Gastrocnemius medialis (tissue), 4 donors: ENCODE results near the gene CERS6. TPM values are rescaled to one million over a fixed set of nuclear protein-coding genes. Genes with fewer than 3 reads are reported as not detected.

Experiments
- ATAC-seq, 2 donors: fragments of 150-250 bp; one replicate each; pipeline ENCODE4 v1.9.1; 2016
- DNase-seq, 2 donors: peaks; one replicate each; pipeline ENCODE4 v3.0.0-alpha.2; 2019
- H3K27ac ChIP-seq, 4 donors: fragments of 200-600 bp; sonication (generic); 1 replicate in 1 of 4; 2 replicates in 3 of 4; pipeline ENCODE4 v1.5.1; 2016 to 2018; ENCODE audit warnings: mild to moderate bottlenecking in 2 of 4, moderate library complexity in 1 of 4
- H3K27me3 ChIP-seq, 3 donors: fragments of 200-600 bp; sonication (generic) in 2 of 3; 1 replicate in 1 of 3; 2 replicates in 2 of 3; pipeline versions ENCODE4 v1.5.1 to v1.6.0; 2016 to 2019; ENCODE audit warnings: mild to moderate bottlenecking in 1 of 3, moderate library complexity in 1 of 3
- H3K36me3 ChIP-seq, 2 donors: fragments of 200-600 bp; sonication (generic) in 1 of 2; one replicate each; pipeline ENCODE4 v1.5.1; 2017 to 2018
- H3K4me1 ChIP-seq, 2 donors: fragments of 200-600 bp; sonication (generic) in 1 of 2; one replicate each; pipeline ENCODE4 v1.5.1; 2016 to 2017; ENCODE audit warnings: mild to moderate bottlenecking in 2 of 2
- H3K4me3 ChIP-seq, 4 donors: fragments of 200-600 bp; sonication (generic) in 3 of 4; 1 replicate in 1 of 4; 2 replicates in 3 of 4; pipeline ENCODE4 v1.5.1; 2016 to 2019; ENCODE audit warnings: mild to moderate bottlenecking in 2 of 4
- H3K9me3 ChIP-seq, 3 donors: fragments of 200-600 bp; sonication (generic) in 2 of 3; 1 replicate in 1 of 3; 2 replicates in 2 of 3; pipeline ENCODE4 v1.5.1; 2016 to 2019
- POLR2A ChIP-seq, 2 donors: fragments of 450-650 bp; IDR thresholded peaks; one replicate each; pipeline ENCODE4 v1.6.1; 2017; ENCODE audit warnings: antibody characterized with exemption in 2 of 2, mild to moderate bottlenecking in 2 of 2, moderate library complexity in 2 of 2
- in situ Hi-C, 4 donors: fragments of 200-750 bp; cut with MboI; loops; one replicate each; pipeline versions ENCODE4 v1.15.0 to v1.8.0; 2017; ENCODE audit warnings: low sequenced_read_pairs in 4 of 4
- intact Hi-C: fragments of 100-400 bp; cut with DNase I; formaldehyde crosslinking; loops from one replicate; pipeline ENCODE4 v1.15.1; 2023; ENCODE audit warnings: low total_unique reads
- total RNA-seq, 4 donors: library from RNA; depleted of rRNA; stranded (reverse); fragments of >200 nt; gene quantifications; one replicate each; pipeline versions ENCODE4 v1.1.0 to v1.2.3, GENCODE V29; 2016
- TF ChIP-seq, protein P1 (sequence below), 5 experiments: fragments of 450-650 bp in 3 of 5; fragments of 200-600 bp in 2 of 5; sonication (generic) in 2 of 5; IDR thresholded peaks in 4 of 5; conservative IDR thresholded peaks in 1 of 5; 1 replicate in 4 of 5; 2 replicates in 1 of 5; pipeline ENCODE4 v1.5.1; 2016 to 2019; ENCODE audit warnings: antibody characterized with exemption in 5 of 5, mild to moderate bottlenecking in 3 of 5, moderate library complexity in 3 of 5

Gene CERS6
- total RNA-seq, 4 donors from 2014 or later = 11.9 to 18.0 (median 14.7) TPM

GRCh38 chr2:168602379-168602778 lies 146.3 kb downstream of the CERS6 start:
- no peak for ATAC-seq

GRCh38 chr2:168602846-168603401 lies 146.9 kb downstream of the CERS6 start:
- Histone ChIP-seq H3K36me3 (no peaks in the 10 kb centered on the region), H3K4me1 (peaks cover 3 to 12% of the 10 kb centered on the region in 2 donors), H3K4me3 (no peak overlapping the region), H3K9me3 (no peaks in the 10 kb centered on the region), H3K27me3 (no peaks in the 10 kb centered on the region), H3K27ac (no peak overlapping the region)
- intact Hi-C loops (no loop called here), in situ Hi-C loops (no loop called here)
- ATAC-seq (no peak), DNase-seq (no peak)
- TF ChIP-seq POLR2A (IDR thresholded peaks at IDR 0.05) = no peak
- TF ChIP-seq, protein P1, sequence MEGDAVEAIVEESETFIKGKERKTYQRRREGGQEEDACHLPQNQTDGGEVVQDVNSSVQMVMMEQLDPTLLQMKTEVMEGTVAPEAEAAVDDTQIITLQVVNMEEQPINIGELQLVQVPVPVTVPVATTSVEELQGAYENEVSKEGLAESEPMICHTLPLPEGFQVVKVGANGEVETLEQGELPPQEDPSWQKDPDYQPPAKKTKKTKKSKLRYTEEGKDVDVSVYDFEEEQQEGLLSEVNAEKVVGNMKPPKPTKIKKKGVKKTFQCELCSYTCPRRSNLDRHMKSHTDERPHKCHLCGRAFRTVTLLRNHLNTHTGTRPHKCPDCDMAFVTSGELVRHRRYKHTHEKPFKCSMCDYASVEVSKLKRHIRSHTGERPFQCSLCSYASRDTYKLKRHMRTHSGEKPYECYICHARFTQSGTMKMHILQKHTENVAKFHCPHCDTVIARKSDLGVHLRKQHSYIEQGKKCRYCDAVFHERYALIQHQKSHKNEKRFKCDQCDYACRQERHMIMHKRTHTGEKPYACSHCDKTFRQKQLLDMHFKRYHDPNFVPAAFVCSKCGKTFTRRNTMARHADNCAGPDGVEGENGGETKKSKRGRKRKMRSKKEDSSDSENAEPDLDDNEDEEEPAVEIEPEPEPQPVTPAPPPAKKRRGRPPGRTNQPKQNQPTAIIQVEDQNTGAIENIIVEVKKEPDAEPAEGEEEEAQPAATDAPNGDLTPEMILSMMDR (IDR thresholded peaks at IDR 0.05 in 4 of 5, conservative IDR thresholded peaks at IDR 0.05 in 1 of 5) = no peak

More at GRCh38 chr2:168602379-168602778, 146.3 kb downstream of the CERS6 start:
- in situ Hi-C loops (no loop called here), intact Hi-C loops (no loop called here)
- DNase-seq = no peak
- Histone ChIP-seq H3K27ac (no peak overlapping the region), H3K27me3 (no peaks in the 10 kb centered on the region), H3K4me1 (peaks cover 4 to 15% of the 10 kb centered on the region in 2 donors), H3K9me3 (no peaks in the 10 kb centered on the region), H3K36me3 (no peaks in the 10 kb centered on the region), H3K4me3 (no peak overlapping the region)
- no peak for TF ChIP-seq POLR2A (IDR thresholded peaks at IDR 0.05)
- TF ChIP-seq, protein P1 (IDR thresholded peaks at IDR 0.05 in 4 of 5, conservative IDR thresholded peaks at IDR 0.05 in 1 of 5) = no peak

DNA sequence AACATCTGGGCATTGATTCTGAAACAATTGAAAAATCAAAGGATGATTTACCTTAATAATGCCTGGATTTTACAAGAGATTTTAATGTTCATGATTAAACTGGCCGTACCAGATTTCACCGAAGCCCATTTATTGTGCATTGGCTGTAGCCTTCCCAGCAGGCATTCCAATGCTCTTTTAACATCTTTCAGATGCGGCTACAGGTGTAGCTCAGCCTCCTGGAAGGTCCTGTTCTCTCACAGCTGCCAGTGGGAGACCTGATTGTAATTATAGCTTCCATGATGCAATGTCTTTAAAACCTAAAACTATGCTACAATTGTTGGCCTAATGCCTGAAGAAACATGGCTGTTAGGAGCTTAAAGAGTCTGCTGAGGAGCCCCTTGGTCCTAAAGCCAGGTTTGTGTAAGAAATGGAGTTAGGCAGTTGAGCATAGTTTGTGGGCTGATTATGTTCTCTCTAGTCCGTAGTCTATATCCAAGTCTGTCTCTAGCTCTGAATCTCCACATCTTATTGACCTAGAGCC lies 147.4 kb downstream of the CERS6 start:
- in situ Hi-C loops = no loop called here
- TF ChIP-seq POLR2A (IDR thresholded peaks at IDR 0.05) = no peak
- TF ChIP-seq, protein P1 (IDR thresholded peaks at IDR 0.05 in 4 of 5, conservative IDR thresholded peaks at IDR 0.05 in 1 of 5) = no peak
- DNase-seq (no peak), ATAC-seq (no peak)
- no peak overlapping the region for H3K27ac ChIP-seq
- intact Hi-C loops = no loop called here
- no peaks in the 10 kb centered on the region for H3K36me3 ChIP-seq
- H3K4me1 ChIP-seq = peaks cover 0 to 6% of the 10 kb centered on the region in 2 donors
- no peaks in the 10 kb centered on the region for H3K27me3 ChIP-seq
- H3K4me3 ChIP-seq = no peak overlapping the region
- H3K9me3 ChIP-seq = no peaks in the 10 kb centered on the region

GRCh38 chr2:168604252-168604651 lies 148.2 kb downstream of the CERS6 start:
- no peaks in the 10 kb centered on the region for H3K27me3 ChIP-seq
- no peak overlapping the region for H3K4me3 ChIP-seq
- intact Hi-C loops = no loop called here
- no peaks in the 10 kb centered on the region for H3K9me3 ChIP-seq
- ATAC-seq = no peak
- no peaks in the 10 kb centered on the region for H3K36me3 ChIP-seq
- in situ Hi-C loops = no loop called here
- no peak for DNase-seq
- H3K27ac ChIP-seq = no peak overlapping the region
- TF ChIP-seq, protein P1 (IDR thresholded peaks at IDR 0.05 in 4 of 5, conservative IDR thresholded peaks at IDR 0.05 in 1 of 5) = no peak
- no peak for TF ChIP-seq POLR2A (IDR thresholded peaks at IDR 0.05)
- no peaks in the 10 kb centered on the region for H3K4me1 ChIP-seq

DNA sequence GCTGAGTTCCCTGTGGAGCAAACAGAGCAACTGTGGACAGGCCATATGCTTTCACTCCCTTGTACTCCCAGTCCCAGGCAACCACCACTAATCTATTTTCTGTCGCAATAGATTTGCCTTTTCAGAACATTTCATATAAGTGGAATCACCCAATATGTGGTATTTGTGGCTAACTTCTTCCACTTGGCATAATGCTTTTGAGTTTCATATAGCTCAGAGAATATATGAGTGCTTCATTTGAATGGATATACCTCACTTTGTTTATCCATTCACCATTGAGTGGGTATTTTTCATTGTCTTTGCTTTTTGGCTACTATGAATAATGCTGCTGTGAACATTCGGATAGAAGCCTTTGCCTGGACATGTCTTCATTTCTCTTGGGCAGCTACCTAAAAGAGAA lies 151.9 kb downstream of the CERS6 start:
- ATAC-seq = no peak
- H3K27me3 ChIP-seq = no peaks in the 10 kb centered on the region

More for the DNA sequence above, 151.9 kb downstream of the CERS6 start:
- no peaks in the 10 kb centered on the region for H3K9me3 ChIP-seq
- intact Hi-C loops = no loop called here
- H3K36me3 ChIP-seq = no peaks in the 10 kb centered on the region
- H3K27ac ChIP-seq = no peak overlapping the region
- in situ Hi-C loops = no loop called here
- DNase-seq = no peak
- TF ChIP-seq, protein P1 (IDR thresholded peaks at IDR 0.05 in 4 of 5, conservative IDR thresholded peaks at IDR 0.05 in 1 of 5) = no peak
- TF ChIP-seq POLR2A (IDR thresholded peaks at IDR 0.05) = no peak
- peaks cover 7 to 16% of the 10 kb centered on the region in 2 donors for H3K4me1 ChIP-seq
- H3K4me3 ChIP-seq = no peak overlapping the region
